PC-3 (cell line): ENCODE results near the gene SLC25A21.

Experiments used
- EZH2 ChIP-seq: fragments of 300-600 bp; sonication (generic); IDR thresholded peaks from one replicate; pipeline ENCODE4 v1.6.1; 2017; ENCODE audit warnings: antibody characterized with exemption, mild to moderate bottlenecking, low read length; ENCODE audit not compliant: unreplicated experiment
- EZH2phosphoT487 ChIP-seq: fragments of 300-600 bp; sonication (generic); IDR thresholded peaks from 2 replicates; pipeline ENCODE4 v1.6.1; 2018; ENCODE audit warnings: mild to moderate bottlenecking, antibody characterized with exemption, low read length, borderline replicate concordance
- TF ChIP-seq, protein P1 (sequence below): fragments of 300-600 bp; sonication (generic); conservative IDR thresholded peaks from 2 replicates; pipeline ENCODE4 v1.5.1; 2017; ENCODE audit warnings: antibody characterized with exemption, low read depth, mild to moderate bottlenecking, low read length

GRCh38 chr14:37153005-37153404, 19.4 kb downstream of the SLC25A21 start:
- TF ChIP-seq, protein P1, sequence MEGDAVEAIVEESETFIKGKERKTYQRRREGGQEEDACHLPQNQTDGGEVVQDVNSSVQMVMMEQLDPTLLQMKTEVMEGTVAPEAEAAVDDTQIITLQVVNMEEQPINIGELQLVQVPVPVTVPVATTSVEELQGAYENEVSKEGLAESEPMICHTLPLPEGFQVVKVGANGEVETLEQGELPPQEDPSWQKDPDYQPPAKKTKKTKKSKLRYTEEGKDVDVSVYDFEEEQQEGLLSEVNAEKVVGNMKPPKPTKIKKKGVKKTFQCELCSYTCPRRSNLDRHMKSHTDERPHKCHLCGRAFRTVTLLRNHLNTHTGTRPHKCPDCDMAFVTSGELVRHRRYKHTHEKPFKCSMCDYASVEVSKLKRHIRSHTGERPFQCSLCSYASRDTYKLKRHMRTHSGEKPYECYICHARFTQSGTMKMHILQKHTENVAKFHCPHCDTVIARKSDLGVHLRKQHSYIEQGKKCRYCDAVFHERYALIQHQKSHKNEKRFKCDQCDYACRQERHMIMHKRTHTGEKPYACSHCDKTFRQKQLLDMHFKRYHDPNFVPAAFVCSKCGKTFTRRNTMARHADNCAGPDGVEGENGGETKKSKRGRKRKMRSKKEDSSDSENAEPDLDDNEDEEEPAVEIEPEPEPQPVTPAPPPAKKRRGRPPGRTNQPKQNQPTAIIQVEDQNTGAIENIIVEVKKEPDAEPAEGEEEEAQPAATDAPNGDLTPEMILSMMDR: no peak
- TF ChIP-seq EZH2 (no peak), EZH2phosphoT487 (no peak)
